Measurements from ENCODE around the gene FAM221A.

Gene FAM221A

GRCh38 chr7:23689165-23689564, 9.2 kb downstream of the FAM221A start:
- Histone ChIP-seq H3K4me3 (ENCODE audit: low read depth in 1 of 2, low read length in 1 of 2) (no peak overlapping the region), H3K27me3 (no peaks in the 10 kb centered on the region), H3K4me1 (ENCODE audit: control insufficient read depth in 1 of 2, insufficient read depth in 1 of 2, low read depth in 1 of 2, low read length in 1 of 2) (no peaks in the 10 kb centered on the region), H3K27ac (no peak overlapping the region), H3K36me3 (peaks cover 16% of the 10 kb centered on the region), H3K9me3 (no peaks in the 10 kb centered on the region)
- no peak for TF ChIP-seq CTCF (IDR thresholded peaks at IDR 0.05)

GRCh38 chr7:23691320-23691719, 11.3 kb downstream of the FAM221A start:
- Histone ChIP-seq H3K4me1 (ENCODE audit: control insufficient read depth in 1 of 2, insufficient read depth in 1 of 2, low read depth in 1 of 2, low read length in 1 of 2) (no peaks in the 10 kb centered on the region), H3K27me3 (no peaks in the 10 kb centered on the region), H3K36me3 (peaks cover 16% of the 10 kb centered on the region), H3K9me3 (no peaks in the 10 kb centered on the region), H3K27ac (no peak overlapping the region), H3K4me3 (ENCODE audit: low read depth in 1 of 2, low read length in 1 of 2) (no peak overlapping the region)
- TF ChIP-seq CTCF (IDR thresholded peaks at IDR 0.05), result no peak

DNA sequence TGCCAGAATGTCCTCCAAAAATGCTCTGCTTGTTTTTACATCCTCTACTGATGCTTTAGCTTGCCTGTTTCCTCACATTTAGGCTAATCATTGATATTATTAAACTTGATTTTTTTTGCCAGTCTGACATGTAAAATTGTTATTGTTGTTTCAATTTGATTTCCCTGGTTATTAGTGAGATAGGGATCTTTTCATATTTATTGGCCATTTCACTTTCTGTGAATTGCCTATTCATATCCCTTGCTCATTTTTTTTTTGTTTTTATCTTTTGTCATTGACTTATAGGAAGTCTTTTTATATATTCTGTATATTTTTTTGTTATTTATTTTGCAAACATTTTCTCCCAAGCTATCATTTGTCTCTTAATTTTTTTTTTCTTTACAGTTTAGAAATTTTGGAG, 13.2 kb downstream of the FAM221A start:
- H3K4me1 ChIP-seq (ENCODE audit: control insufficient read depth in 1 of 2, insufficient read depth in 1 of 2, low read depth in 1 of 2, low read length in 1 of 2), result no peaks in the 10 kb centered on the region
- H3K4me3 ChIP-seq (ENCODE audit: low read depth in 1 of 2, low read length in 1 of 2), result no peak overlapping the region
- no peaks in the 10 kb centered on the region for H3K9me3 ChIP-seq
- peaks cover 16% of the 10 kb centered on the region for H3K36me3 ChIP-seq
- TF ChIP-seq CTCF (IDR thresholded peaks at IDR 0.05), result no peak
- no peaks in the 10 kb centered on the region for H3K27me3 ChIP-seq
- no peak overlapping the region for H3K27ac ChIP-seq

GRCh38 chr7:23696916-23697441, 17.0 kb downstream of the FAM221A start:
- no peak for TF ChIP-seq CTCF (IDR thresholded peaks at IDR 0.05)
- H3K9me3 ChIP-seq, result no peaks in the 10 kb centered on the region
- no peaks in the 10 kb centered on the region for H3K4me1 ChIP-seq (ENCODE audit: control insufficient read depth in 1 of 2, insufficient read depth in 1 of 2, low read depth in 1 of 2, low read length in 1 of 2)
- no peak overlapping the region for H3K4me3 ChIP-seq (ENCODE audit: low read depth in 1 of 2, low read length in 1 of 2)
- H3K27ac ChIP-seq, result no peak overlapping the region
- peaks cover 10% of the 10 kb centered on the region for H3K36me3 ChIP-seq
- no peaks in the 10 kb centered on the region for H3K27me3 ChIP-seq

- no peak for TF ChIP-seq CTCF (IDR thresholded peaks at IDR 0.05)
- no peak overlapping the region for H3K4me3 ChIP-seq (ENCODE audit: low read depth in 1 of 2, low read length in 1 of 2)
- H3K36me3 ChIP-seq, result peaks cover 13% of the 10 kb centered on the region
- no peaks in the 10 kb centered on the region for H3K9me3 ChIP-seq
- no peaks in the 10 kb centered on the region for H3K27me3 ChIP-seq
- no peaks in the 10 kb centered on the region for H3K4me1 ChIP-seq (ENCODE audit: control insufficient read depth in 1 of 2, insufficient read depth in 1 of 2, low read depth in 1 of 2, low read length in 1 of 2)
- H3K27ac ChIP-seq, result no peak overlapping the region
Measured at GRCh38 chr7:23698822-23699221, 18.8 kb downstream of the FAM221A start.

GRCh38 chr7:23700046-23700445, 20.0 kb downstream of the FAM221A start:
- no peak for TF ChIP-seq CTCF (IDR thresholded peaks at IDR 0.05)
- H3K27me3 ChIP-seq, result no peaks in the 10 kb centered on the region
- H3K9me3 ChIP-seq, result no peaks in the 10 kb centered on the region
- no peaks in the 10 kb centered on the region for H3K4me1 ChIP-seq (ENCODE audit: control insufficient read depth in 1 of 2, insufficient read depth in 1 of 2, low read depth in 1 of 2, low read length in 1 of 2)
- H3K27ac ChIP-seq, result no peak overlapping the region
- peaks cover 16% of the 10 kb centered on the region for H3K36me3 ChIP-seq
- no peak overlapping the region for H3K4me3 ChIP-seq (ENCODE audit: low read depth in 1 of 2, low read length in 1 of 2)

Measured in neutrophil (primary cell).